HG03558 (cell line): ENCODE results near the gene FH.

Experiments
- ATAC-seq: cut with Tn5 transposase; IDR thresholded peaks from one replicate; pipeline ENCODE4 v1.9.1; 2021; ENCODE audit warnings: moderate number of reproducible peaks; ENCODE audit not compliant: unreplicated experiment; ENCODE audit errors: extremely low read depth

The FH gene

GRCh38 chr1:241519308-241520079 lies at the start of gene FH:
TSS of gene FH (minus strand) at chr1:241519755. CDS start at chr1:241519722, 33 bp downstream.
- ATAC-seq = peak; percentile 96

- no peak for ATAC-seq
Measured at GRCh38 chr1:241560849-241561187, 41.3 kb upstream of the FH start.

- no peak for ATAC-seq
Measured at GRCh38 chr1:241560146-241560848, 40.7 kb upstream of the FH start.

- no peak for ATAC-seq
Measured at GRCh38 chr1:241557551-241558193, 38.1 kb upstream of the FH start.

- no peak for ATAC-seq
Measured at GRCh38 chr1:241557031-241557430, 37.5 kb upstream of the FH start.

- no peak for ATAC-seq
Measured at GRCh38 chr1:241555526-241555925, 36.0 kb upstream of the FH start.

- ATAC-seq = no peak
Measured at GRCh38 chr1:241553886-241554592, 34.5 kb upstream of the FH start.

- no peak for ATAC-seq
Measured at GRCh38 chr1:241551759-241552638, 32.4 kb upstream of the FH start.

- ATAC-seq = no peak
Measured at GRCh38 chr1:241550318-241550717, 30.8 kb upstream of the FH start.

- no peak for ATAC-seq
Measured at GRCh38 chr1:241548008-241548407, 28.5 kb upstream of the FH start.

- ATAC-seq = no peak
Measured at GRCh38 chr1:241542199-241542907, 22.8 kb upstream of the FH start.

- no peak for ATAC-seq
Measured at GRCh38 chr1:241536969-241537368, 17.4 kb upstream of the FH start.

GRCh38 chr1:241536304-241536703 lies 16.7 kb upstream of the FH start:
- no peak for ATAC-seq

- ATAC-seq = peak; percentile 30
Measured at GRCh38 chr1:241533326-241534115, 14.0 kb upstream of the FH start.

- peak; percentile 37 for ATAC-seq
Measured at GRCh38 chr1:241532864-241533263, 13.3 kb upstream of the FH start.

GRCh38 chr1:241532162-241532531 lies 12.6 kb upstream of the FH start, which contains the start of gene KMO:
TSS of gene KMO (plus strand) at chr1:241532378. CDS start at chr1:241532445, 67 bp downstream.
- ATAC-seq = peak; percentile 13

GRCh38 chr1:241531195-241532161 lies 11.9 kb upstream of the FH start:
- peak; percentile 37 for ATAC-seq
